ENCODE results near the gene FADS3. TPM values are rescaled to one million over a fixed set of nuclear protein-coding genes. Genes with fewer than 3 reads are reported as not detected.

FADS3 gene
- total and polyA plus RNA-seq, 2 experiments from 2014 or later, result 44.4 to 73.5 TPM

DNA sequence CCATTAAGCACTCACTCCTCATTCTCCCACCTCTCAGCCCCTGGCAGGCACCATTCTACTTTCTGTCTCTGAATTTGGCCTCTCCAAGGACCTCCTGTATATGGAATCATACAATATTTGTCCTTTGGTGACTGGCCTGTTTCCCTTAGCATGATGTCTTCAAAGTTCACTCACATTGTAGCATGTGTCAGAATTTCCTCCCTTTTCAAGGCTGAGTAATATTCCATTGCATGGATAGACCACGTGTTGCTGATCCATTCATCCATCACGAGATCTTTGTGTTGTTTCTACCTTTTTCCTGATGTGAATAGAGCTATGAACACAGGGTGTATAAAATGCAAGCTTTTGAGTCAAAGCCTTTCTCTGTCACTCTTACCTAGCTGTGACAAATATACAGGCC is 51.6 kb downstream of the FADS3 start:
- Histone ChIP-seq H3K4me1 (ENCODE audit: insufficient read depth) (peaks cover 13% of the 10 kb centered on the region), H3K27me3 (ENCODE audit: insufficient read depth) (no peaks in the 10 kb centered on the region), H2AFZ (no peak overlapping the region), H3K27ac (ENCODE audit: low read depth) (no peak overlapping the region), H3K4me2 (no peak overlapping the region), H3K79me2 (replicated peaks; ENCODE audit: insufficient read depth) (peaks cover 56% of the 10 kb centered on the region), H4K20me1 (replicated peaks; ENCODE audit: insufficient read depth) (peaks cover 47% of the 10 kb centered on the region), H3K36me3 (ENCODE audit: insufficient read depth) (peaks cover 60% of the 10 kb centered on the region), H3K4me3 (no peak overlapping the region), H3F3A (replicated peaks; ENCODE audit: low read depth) (peaks cover 26% of the 10 kb centered on the region; the same call in 1 of the 2 replicates), H3K9me2 (ENCODE audit: insufficient read depth) (no peaks in the 10 kb centered on the region)
- Mint-ChIP-seq H3K36me3 (ENCODE audit: low read depth) (peaks cover 87% of the 10 kb centered on the region), H3K4me3 (no peak overlapping the region), H3K27me3 (ENCODE audit: insufficient read depth, low read depth, poor library complexity) (peaks cover 12% of the 10 kb centered on the region), H3K27ac (no peak overlapping the region), H3K4me1 (peaks cover 18% of the 10 kb centered on the region), H3K9me3 (no peaks in the 10 kb centered on the region)
- TF ChIP-seq, protein P1, sequence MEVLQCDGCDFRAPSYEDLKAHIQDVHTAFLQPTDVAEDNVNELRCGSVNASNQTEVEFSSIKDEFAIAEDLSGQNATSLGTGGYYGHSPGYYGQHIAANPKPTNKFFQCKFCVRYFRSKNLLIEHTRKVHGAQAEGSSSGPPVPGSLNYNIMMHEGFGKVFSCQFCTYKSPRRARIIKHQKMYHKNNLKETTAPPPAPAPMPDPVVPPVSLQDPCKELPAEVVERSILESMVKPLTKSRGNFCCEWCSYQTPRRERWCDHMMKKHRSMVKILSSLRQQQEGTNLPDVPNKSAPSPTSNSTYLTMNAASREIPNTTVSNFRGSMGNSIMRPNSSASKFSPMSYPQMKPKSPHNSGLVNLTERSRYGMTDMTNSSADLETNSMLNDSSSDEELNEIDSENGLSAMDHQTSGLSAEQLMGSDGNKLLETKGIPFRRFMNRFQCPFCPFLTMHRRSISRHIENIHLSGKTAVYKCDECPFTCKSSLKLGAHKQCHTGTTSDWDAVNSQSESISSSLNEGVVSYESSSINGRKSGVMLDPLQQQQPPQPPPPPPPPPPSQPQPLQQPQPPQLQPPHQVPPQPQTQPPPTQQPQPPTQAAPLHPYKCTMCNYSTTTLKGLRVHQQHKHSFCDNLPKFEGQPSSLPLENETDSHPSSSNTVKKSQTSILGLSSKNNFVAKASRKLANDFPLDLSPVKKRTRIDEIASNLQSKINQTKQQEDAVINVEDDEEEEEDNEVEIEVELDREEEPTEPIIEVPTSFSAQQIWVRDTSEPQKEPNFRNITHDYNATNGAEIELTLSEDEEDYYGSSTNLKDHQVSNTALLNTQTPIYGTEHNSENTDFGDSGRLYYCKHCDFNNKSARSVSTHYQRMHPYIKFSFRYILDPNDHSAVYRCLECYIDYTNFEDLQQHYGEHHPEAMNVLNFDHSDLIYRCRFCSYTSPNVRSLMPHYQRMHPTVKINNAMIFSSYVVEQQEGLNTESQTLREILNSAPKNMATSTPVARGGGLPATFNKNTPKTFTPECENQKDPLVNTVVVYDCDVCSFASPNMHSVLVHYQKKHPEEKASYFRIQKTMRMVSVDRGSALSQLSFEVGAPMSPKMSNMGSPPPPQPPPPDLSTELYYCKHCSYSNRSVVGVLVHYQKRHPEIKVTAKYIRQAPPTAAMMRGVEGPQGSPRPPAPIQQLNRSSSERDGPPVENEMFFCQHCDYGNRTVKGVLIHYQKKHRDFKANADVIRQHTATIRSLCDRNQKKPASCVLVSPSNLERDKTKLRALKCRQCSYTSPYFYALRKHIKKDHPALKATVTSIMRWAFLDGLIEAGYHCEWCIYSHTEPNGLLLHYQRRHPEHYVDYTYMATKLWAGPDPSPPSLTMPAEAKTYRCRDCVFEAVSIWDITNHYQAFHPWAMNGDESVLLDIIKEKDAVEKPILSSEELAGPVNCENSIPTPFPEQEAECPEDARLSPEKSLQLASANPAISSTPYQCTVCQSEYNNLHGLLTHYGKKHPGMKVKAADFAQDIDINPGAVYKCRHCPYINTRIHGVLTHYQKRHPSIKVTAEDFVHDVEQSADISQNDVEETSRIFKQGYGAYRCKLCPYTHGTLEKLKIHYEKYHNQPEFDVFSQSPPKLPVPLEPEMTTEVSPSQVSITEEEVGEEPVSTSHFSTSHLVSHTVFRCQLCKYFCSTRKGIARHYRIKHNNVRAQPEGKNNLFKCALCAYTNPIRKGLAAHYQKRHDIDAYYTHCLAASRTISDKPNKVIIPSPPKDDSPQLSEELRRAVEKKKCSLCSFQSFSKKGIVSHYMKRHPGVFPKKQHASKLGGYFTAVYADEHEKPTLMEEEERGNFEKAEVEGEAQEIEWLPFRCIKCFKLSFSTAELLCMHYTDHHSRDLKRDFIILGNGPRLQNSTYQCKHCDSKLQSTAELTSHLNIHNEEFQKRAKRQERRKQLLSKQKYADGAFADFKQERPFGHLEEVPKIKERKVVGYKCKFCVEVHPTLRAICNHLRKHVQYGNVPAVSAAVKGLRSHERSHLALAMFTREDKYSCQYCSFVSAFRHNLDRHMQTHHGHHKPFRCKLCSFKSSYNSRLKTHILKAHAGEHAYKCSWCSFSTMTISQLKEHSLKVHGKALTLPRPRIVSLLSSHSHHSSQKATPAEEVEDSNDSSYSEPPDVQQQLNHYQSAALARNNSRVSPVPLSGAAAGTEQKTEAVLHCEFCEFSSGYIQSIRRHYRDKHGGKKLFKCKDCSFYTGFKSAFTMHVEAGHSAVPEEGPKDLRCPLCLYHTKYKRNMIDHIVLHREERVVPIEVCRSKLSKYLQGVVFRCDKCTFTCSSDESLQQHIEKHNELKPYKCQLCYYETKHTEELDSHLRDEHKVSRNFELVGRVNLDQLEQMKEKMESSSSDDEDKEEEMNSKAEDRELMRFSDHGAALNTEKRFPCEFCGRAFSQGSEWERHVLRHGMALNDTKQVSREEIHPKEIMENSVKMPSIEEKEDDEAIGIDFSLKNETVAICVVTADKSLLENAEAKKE (CRISPR knock-in tag; IDR thresholded peaks at IDR 0.05), result no peak
- TF ChIP-seq NANOG (IDR thresholded peaks at IDR 0.05; ENCODE audit: borderline replicate concordance) (no peak), STAT1 (IDR thresholded peaks at IDR 0.05; ENCODE audit: unreplicated experiment) (no peak), ZNF114 (CRISPR knock-in tag; IDR thresholded peaks at IDR 0.05) (no peak), CREB1 (CRISPR knock-in tag; IDR thresholded peaks at IDR 0.05; ENCODE audit: low read depth) (no peak), EZH2 (IDR thresholded peaks at IDR 0.05; ENCODE audit: low read depth, unreplicated experiment) (no peak)
- TF ChIP-seq, protein P2, sequence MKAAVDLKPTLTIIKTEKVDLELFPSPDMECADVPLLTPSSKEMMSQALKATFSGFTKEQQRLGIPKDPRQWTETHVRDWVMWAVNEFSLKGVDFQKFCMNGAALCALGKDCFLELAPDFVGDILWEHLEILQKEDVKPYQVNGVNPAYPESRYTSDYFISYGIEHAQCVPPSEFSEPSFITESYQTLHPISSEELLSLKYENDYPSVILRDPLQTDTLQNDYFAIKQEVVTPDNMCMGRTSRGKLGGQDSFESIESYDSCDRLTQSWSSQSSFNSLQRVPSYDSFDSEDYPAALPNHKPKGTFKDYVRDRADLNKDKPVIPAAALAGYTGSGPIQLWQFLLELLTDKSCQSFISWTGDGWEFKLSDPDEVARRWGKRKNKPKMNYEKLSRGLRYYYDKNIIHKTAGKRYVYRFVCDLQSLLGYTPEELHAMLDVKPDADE (IDR thresholded peaks at IDR 0.05), result no peak
- ATAC-seq (no peak), DNase-seq (ENCODE audit: low spot score) (no peak)
